Muscle of back (tissue), 11 donors: ENCODE measurements around the gene SERPINB3. TPM values are rescaled to one million over a fixed set of nuclear protein-coding genes. Genes with fewer than 3 reads are reported as not detected.
"Not testable (repeated sequence)": the region's sequence is repeated elsewhere in the genome, so short reads cannot be mapped to it uniquely, and the experiment has no call there.

Source experiments
- DNase-seq, 3 donors: peaks; one replicate each; pipeline versions ENCODE4 v3.0.0 to v3.0.0-alpha.2; 2013
- polyA plus RNA-seq, 10 donors: library from polyadenylated mRNA; unstranded; fragments of 120-200 nt; gene quantifications; one replicate each; pipeline ENCODE4 v1.2.1, GENCODE V29; 2013; ENCODE audit not compliant: insufficient read length in 10 of 10

The SERPINB3 gene
- polyA plus RNA-seq, 10 donors = 0.57 to 4.3 TPM; not detected in 8

- no peak for DNase-seq
Observed at GRCh38 chr18:63648241-63648640, 13.5 kb downstream of the SERPINB3 start.

GRCh38 chr18:63646936-63647335, 14.8 kb downstream of the SERPINB3 start:
- DNase-seq = peak in 1 of 3 donors; percentile 2

- not testable (repeated sequence) for DNase-seq
Observed at GRCh38 chr18:63644694-63645093, 17.0 kb downstream of the SERPINB3 start.

GRCh38 chr18:63644142-63644541, 17.6 kb downstream of the SERPINB3 start, which contains the start of gene SERPINB4:
Gene SERPINB4 (minus strand): TSS chr18:63644256. CDS start chr18:63643577, 679 bp downstream.
- not testable (repeated sequence) for DNase-seq

GRCh38 chr18:63642668-63643356, 18.9 kb downstream of the SERPINB3 start:
- not testable (repeated sequence) for DNase-seq

- DNase-seq = not testable (repeated sequence)
Observed at GRCh38 chr18:63641157-63641680, 20.5 kb downstream of the SERPINB3 start.

- DNase-seq = no peak
Observed at GRCh38 chr18:63637703-63638102, 24.0 kb downstream of the SERPINB3 start.

GRCh38 chr18:63627819-63628218, 33.9 kb downstream of the SERPINB3 start:
- no peak for DNase-seq

- no peak for DNase-seq
Observed at GRCh38 chr18:63626431-63626830, 35.3 kb downstream of the SERPINB3 start.

- DNase-seq = no peak
Observed at GRCh38 chr18:63624863-63625262, 36.8 kb downstream of the SERPINB3 start.

GRCh38 chr18:63619661-63620060, 42.0 kb downstream of the SERPINB3 start:
- DNase-seq = peak in 1 of 3 donors; percentile 2

GRCh38 chr18:63617915-63618234, 43.8 kb downstream of the SERPINB3 start:
- no peak for DNase-seq

- DNase-seq = no peak
Observed at GRCh38 chr18:63617049-63617914, 44.4 kb downstream of the SERPINB3 start.

GRCh38 chr18:63613420-63613819, 48.3 kb downstream of the SERPINB3 start:
- no peak for DNase-seq

- DNase-seq = no peak
Observed at GRCh38 chr18:63606526-63606925, 55.2 kb downstream of the SERPINB3 start.

Other genes with a start within 250 kb of the SERPINB3 start
- gene VPS4B, start 239.4 kb downstream of the SERPINB3 start, polyA plus RNA-seq = 10 to 100 TPM; 20.1 to 30.6 (median 26.3) TPM
- gene SERPINB5, start 184.9 kb downstream of the SERPINB3 start, polyA plus RNA-seq = 1 to 10 TPM in 2 of 10 donors, not detected in 8; 5.6 to 9.8 TPM
- gene SERPINB12, start 119.5 kb downstream of the SERPINB3 start, polyA plus RNA-seq = 1 to 10 TPM in 1 of 10 donors, under 1 TPM in 9; 0.35 to 1.8 (median 0.57) TPM
- gene SERPINB13, start 74.5 kb downstream of the SERPINB3 start, polyA plus RNA-seq = 1 to 10 TPM in 2 of 10 donors, under 1 TPM in 1, not detected in 7; 0.08 to 4.6 (median 4.0) TPM
- gene SERPINB4, start 17.6 kb downstream of the SERPINB3 start, polyA plus RNA-seq = 1 to 10 TPM in 1 of 10 donors, under 1 TPM in 1, not detected in 8; 0.18 to 3.9 TPM
- gene SERPINB11, start 41.1 kb upstream of the SERPINB3 start, polyA plus RNA-seq = not detected
- 1 to 10 TPM in 2 of 10 donors, not detected in 8; 2.1 to 7.3 TPM for gene SERPINB7, start 113.5 kb upstream of the SERPINB3 start, polyA plus RNA-seq
- 10 to 100 TPM in 1 of 10 donors, 1 to 10 TPM in 1, under 1 TPM in 5, not detected in 3; 0.13 to 14.1 (median 0.23) TPM for gene SERPINB2, start 225.8 kb upstream of the SERPINB3 start, polyA plus RNA-seq
- 1 to 10 TPM in 1 of 10 donors, under 1 TPM in 4, not detected in 5; 0.09 to 1.5 (median 0.24) TPM for gene SERPINB10, start 246.1 kb upstream of the SERPINB3 start, polyA plus RNA-seq